ENCODE results near the gene CYP26B1.

The CYP26B1 gene

DNA sequence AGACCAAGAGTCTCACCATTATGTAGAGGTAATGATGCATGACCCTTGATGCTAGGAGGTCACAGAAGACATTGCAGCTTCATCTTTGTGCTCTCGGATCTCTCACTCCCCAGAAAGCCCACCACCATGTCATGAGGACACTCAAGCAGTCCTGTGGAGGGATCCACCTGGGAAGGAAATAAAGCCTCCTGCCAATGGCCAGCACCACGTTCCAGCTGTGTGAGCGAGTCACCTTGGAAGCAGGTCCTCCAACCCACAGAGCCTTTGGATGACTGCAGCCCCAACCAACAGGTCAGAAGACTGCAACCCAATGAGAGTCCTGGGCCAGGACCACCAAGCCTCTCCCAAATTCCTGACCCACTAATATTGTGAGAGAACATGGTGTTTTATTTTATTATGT is 38.4 kb downstream of the CYP26B1 start:
- no peaks in the 10 kb centered on the region for H3K4me1 Mint-ChIP-seq
- no peak for ATAC-seq (replicated peaks)
- peaks cover 3 to 6% of the 10 kb centered on the region in 2 donors for H3K9me3 Mint-ChIP-seq

DNA sequence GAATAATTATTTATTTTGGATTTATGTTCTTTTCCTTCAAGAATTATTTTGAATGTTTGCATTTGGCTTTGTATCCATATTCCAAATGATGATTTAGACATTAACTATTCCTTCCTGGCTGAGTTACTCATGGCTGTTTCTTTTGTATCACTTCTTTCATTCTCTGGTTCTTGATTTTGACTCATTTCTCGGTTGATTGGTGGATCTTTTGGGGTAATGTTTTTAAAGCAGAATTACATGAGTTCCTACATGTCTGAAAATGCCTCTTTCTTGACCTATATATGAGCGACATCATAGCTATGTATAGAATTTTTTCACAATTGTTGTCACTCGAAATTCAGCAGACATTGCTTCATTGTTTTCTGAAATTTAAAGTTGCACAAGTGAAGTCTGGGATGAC is 39.5 kb downstream of the CYP26B1 start:
- Mint-ChIP-seq H3K4me3 (no peak overlapping the region), H3K27ac (no peak overlapping the region), H3K9me3 (peaks cover 3 to 6% of the 10 kb centered on the region in 2 donors), H3K36me3 (no peaks in the 10 kb centered on the region), H3K27me3 (peaks cover 5 to 13% of the 10 kb centered on the region in 2 donors), H3K4me1 (no peaks in the 10 kb centered on the region)
- ATAC-seq (replicated peaks) (no peak), DNase-seq (no peak)

More for the DNA sequence above, 38.4 kb downstream of the CYP26B1 start:
- DNase-seq, result no peak
- no peak overlapping the region for H3K27ac Mint-ChIP-seq
- peaks cover 5 to 13% of the 10 kb centered on the region in 2 donors for H3K27me3 Mint-ChIP-seq
- H3K36me3 Mint-ChIP-seq, result no peaks in the 10 kb centered on the region
- H3K4me3 Mint-ChIP-seq, result no peak overlapping the region

DNA sequence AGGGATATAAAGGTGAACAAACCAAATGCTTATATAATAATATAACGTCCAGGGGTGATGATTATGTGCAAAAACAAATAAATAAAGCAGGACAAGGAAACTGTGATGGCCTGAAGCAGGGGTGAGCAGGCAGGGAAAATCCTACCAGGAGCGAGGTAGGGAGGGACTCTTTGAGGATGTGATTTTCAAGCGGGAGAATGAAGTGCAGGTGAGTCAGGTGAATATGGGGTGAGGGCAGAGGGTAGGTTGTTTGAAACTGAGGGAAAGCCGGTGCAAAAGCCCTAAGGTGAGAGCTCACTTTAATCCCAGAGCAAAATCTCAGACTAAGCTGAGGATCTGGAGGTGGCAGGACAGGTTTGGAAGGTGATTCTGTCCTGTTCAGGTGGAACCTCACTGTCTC is 40.7 kb downstream of the CYP26B1 start:
- no peak overlapping the region for H3K4me3 Mint-ChIP-seq
- peaks cover under 1 to 3% of the 10 kb centered on the region in 2 donors for H3K9me3 Mint-ChIP-seq

DNA sequence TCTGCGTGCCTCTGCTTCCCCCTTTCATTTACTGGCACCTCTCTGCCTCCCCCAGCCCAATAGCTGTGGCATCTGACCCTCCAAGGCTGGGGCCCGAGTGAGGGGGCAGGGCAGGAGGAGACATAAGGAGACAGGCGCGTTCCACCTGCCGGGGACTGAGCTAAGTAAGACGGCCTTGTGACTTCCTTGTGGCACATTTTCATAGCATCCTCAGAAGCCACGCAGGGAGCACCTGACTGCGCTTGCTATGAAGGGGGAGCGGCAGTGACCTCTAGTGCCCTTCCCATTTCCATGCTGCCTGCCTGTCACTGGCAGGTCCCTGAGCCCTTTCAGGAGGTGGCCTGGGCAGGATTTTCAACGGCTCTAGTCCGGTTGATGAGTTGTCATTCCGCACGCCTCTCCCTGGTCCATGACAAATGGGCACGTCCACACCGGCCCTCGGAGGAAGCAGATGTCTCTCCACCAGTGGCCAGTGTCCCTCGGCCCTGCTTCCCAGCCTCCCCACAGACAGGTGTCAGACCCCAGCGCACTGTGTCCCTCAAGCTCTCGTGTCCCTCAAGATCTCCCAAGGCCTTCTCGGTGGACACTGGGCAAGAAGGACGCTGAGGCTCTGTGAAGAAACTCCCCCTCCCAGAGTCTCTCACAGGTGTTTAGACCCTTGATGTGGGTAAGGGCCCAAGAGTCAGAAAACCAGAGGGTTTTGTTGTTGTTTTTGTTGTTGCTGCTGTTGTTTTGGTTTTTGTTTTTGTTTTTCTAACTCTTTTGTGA is 42.7 kb downstream of the CYP26B1 start:
- H3K4me1 Mint-ChIP-seq, result no peaks in the 10 kb centered on the region
- ATAC-seq (replicated peaks), result no peak
- no peaks in the 10 kb centered on the region for H3K36me3 Mint-ChIP-seq
- H3K9me3 Mint-ChIP-seq, result peaks cover 0 to 2% of the 10 kb centered on the region in 2 donors
- H3K27me3 Mint-ChIP-seq, result peaks cover 2 to 11% of the 10 kb centered on the region in 2 donors
- no peak overlapping the region for H3K4me3 Mint-ChIP-seq
- DNase-seq, result no peak
- H3K27ac Mint-ChIP-seq, result no peak overlapping the region

More for the DNA sequence above, 40.7 kb downstream of the CYP26B1 start:
- Mint-ChIP-seq H3K27ac (no peak overlapping the region), H3K36me3 (no peaks in the 10 kb centered on the region), H3K27me3 (peaks cover 5 to 13% of the 10 kb centered on the region in 2 donors), H3K4me1 (no peaks in the 10 kb centered on the region)
- no peak for ATAC-seq (replicated peaks)
- DNase-seq, result no peak

DNA sequence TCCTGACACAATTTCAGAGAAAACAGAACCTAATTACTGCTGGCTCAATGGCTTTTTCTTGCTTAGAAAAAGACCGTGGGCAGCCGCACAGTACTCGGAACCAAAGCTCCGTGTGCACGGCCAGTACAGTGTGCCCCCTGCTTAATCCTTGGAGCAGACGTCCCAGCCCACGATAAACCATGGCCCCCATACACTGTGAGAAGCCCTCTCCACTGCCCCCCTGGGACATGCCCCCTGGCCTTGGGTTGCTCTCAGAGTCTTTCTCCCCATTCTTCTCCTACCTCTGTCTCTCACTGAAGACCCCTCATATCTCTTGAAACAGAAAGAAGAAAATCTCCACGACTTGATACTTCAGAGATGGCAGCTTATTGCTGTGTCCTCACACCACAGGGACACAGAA is 44.0 kb downstream of the CYP26B1 start:
- no peak overlapping the region for H3K27ac Mint-ChIP-seq
- H3K27me3 Mint-ChIP-seq, result peaks cover 0 to 5% of the 10 kb centered on the region in 2 donors
- ATAC-seq (replicated peaks), result no peak

DNA sequence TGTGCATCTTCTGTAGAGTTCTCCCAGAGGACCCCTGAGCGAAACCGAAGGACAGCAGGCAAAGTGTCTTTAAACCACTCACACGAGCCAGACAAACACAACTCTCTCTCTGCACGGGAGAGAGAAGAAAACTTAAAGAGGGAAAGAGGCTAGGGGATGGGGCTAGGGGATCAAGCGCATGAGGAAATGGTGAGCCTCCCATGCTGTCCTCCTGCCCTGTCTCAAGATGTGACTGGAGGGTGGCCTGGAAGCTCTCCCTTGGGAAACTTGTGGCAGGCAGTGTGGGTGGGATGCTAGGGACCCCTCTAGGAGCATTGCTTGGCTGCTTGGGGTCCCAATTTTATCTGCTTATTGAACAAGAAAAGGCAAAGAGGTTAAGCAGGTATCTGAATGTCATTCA is 44.5 kb downstream of the CYP26B1 start:
- Mint-ChIP-seq H3K27me3 (peaks cover 0 to 5% of the 10 kb centered on the region in 2 donors), H3K4me3 (no peak overlapping the region), H3K4me1 (no peaks in the 10 kb centered on the region), H3K36me3 (no peaks in the 10 kb centered on the region), H3K27ac (no peak overlapping the region), H3K9me3 (peaks cover 0 to 2% of the 10 kb centered on the region in 2 donors)
- DNase-seq, result no peak
- ATAC-seq (replicated peaks), result no peak

More for the DNA sequence above, 44.0 kb downstream of the CYP26B1 start:
- no peaks in the 10 kb centered on the region for H3K36me3 Mint-ChIP-seq
- no peak overlapping the region for H3K4me3 Mint-ChIP-seq
- no peaks in the 10 kb centered on the region for H3K4me1 Mint-ChIP-seq
- peaks cover 0 to 2% of the 10 kb centered on the region in 2 donors for H3K9me3 Mint-ChIP-seq
- DNase-seq, result no peak

DNA sequence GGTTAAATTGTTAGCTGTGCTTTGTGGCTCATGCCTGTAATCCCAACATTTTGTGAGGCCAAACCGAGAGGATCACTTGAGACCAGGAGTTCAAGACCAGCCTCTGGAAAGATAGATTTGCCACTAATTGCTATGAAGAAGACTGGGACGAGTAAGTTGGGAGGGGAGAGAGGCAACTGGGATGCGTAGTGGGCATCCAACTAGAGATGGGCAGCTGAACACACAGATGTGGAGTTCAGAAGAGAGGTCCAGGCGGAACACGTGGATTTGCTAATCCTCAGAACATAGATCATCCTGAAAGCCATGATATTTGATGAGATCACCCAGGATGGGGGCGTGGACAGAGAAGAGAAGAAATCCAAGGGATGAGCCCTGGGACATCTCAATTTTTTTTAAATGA is 48.7 kb downstream of the CYP26B1 start:
- Mint-ChIP-seq H3K9me3 (peaks cover 0 to under 1% of the 10 kb centered on the region in 2 donors), H3K27ac (no peak overlapping the region), H3K27me3 (no peaks in the 10 kb centered on the region), H3K36me3 (no peaks in the 10 kb centered on the region), H3K4me3 (no peak overlapping the region), H3K4me1 (no peaks in the 10 kb centered on the region)
- ATAC-seq (replicated peaks) (no peak), DNase-seq (no peak)

DNA sequence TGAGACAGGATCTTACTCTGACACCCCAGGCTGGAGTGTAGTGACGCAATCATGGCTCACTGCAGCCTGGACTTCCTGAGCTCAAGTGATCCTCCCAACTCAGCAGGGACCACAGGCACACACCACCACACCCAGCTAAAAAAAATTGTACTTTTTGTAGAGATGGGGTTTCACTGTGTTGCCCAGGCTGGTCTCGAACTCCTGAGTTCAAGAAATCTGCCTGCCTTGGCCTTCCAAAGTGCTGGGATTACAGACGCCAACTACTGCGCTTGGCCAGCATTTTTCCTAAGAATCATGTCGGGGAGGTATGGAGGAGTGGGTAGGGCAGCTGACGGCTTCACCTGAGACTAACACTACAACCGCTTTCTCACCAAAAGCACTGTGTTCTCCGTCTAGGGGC is 50.4 kb downstream of the CYP26B1 start:
- Mint-ChIP-seq H3K4me3 (no peak overlapping the region), H3K27me3 (no peaks in the 10 kb centered on the region), H3K36me3 (no peaks in the 10 kb centered on the region), H3K9me3 (peaks cover 0 to 3% of the 10 kb centered on the region in 2 donors), H3K27ac (no peak overlapping the region), H3K4me1 (no peaks in the 10 kb centered on the region)
- no peak for ATAC-seq (replicated peaks)
- no peak for DNase-seq

DNA sequence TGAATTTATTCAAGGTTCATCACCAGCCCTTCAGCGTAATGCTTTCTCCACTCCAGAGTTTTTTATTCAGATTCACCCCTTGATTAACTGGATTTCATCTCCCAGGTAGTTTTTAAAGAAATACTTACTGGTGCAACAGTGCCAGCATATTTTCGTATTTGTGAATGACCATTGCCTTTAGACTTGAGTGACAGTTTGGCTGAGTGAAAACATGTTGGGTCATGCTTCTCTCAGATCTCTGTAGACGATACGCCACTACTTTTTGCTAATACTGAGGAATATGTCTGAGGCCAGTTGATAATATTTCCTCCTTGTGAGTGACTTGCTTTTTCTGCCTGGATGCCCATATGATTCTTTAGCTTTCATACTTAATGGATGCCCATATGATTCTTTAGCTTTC is 51.5 kb downstream of the CYP26B1 start:
- Mint-ChIP-seq H3K9me3 (peaks cover 0 to 3% of the 10 kb centered on the region in 2 donors), H3K4me1 (no peaks in the 10 kb centered on the region), H3K4me3 (no peak overlapping the region), H3K27me3 (no peaks in the 10 kb centered on the region), H3K36me3 (no peaks in the 10 kb centered on the region), H3K27ac (no peak overlapping the region)
- DNase-seq (no peak), ATAC-seq (replicated peaks) (no peak)

DNA sequence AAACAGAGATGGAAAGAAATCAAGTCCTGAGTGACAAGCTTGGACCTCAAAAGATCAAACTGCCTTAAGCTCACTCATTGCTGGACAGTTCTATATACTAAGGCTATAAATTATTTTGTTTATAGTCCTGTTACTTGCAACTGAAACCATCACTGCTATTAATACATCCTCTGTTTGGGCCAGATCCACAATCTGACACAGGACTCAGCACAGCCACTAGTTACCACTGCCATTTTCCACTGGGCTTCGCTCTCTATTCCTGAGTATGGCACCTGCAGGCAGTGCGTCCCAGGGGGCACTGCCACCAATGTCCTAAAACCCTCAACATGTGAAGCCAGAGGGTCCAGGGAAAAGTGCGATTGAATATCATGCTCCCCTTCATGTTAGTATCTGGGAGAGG is 52.3 kb downstream of the CYP26B1 start:
- peaks cover 0 to 3% of the 10 kb centered on the region in 2 donors for H3K9me3 Mint-ChIP-seq
- no peak overlapping the region for H3K27ac Mint-ChIP-seq
- no peak for ATAC-seq (replicated peaks)

DNA sequence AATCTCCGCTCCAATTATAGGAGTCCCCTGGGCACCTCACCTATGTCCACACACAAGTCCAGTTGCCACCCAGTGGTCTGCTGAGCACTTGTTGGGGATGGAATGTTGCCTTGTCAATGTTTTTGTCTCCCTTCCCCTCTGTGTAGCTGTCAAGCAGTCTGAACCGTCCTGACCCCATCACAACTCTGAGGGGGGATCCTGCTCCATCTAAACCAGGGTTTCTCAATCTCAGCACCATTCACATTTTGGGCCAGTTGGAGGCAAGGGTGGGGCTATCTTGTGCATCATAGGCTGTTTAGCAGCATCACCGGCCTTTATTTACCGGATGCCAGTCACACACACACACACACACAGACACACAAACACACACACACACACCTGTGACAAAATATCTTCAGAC is 53.0 kb downstream of the CYP26B1 start:
- no peaks in the 10 kb centered on the region for H3K4me1 Mint-ChIP-seq
- DNase-seq, result no peak
- H3K27me3 Mint-ChIP-seq, result no peaks in the 10 kb centered on the region
- peaks cover 0 to 3% of the 10 kb centered on the region in 2 donors for H3K9me3 Mint-ChIP-seq
- H3K36me3 Mint-ChIP-seq, result no peaks in the 10 kb centered on the region
- ATAC-seq (replicated peaks), result no peak
- no peak overlapping the region for H3K27ac Mint-ChIP-seq
- no peak overlapping the region for H3K4me3 Mint-ChIP-seq

More for the DNA sequence above, 52.3 kb downstream of the CYP26B1 start:
- H3K4me3 Mint-ChIP-seq, result no peak overlapping the region
- H3K4me1 Mint-ChIP-seq, result no peaks in the 10 kb centered on the region
- H3K36me3 Mint-ChIP-seq, result no peaks in the 10 kb centered on the region
- H3K27me3 Mint-ChIP-seq, result no peaks in the 10 kb centered on the region
- no peak for DNase-seq

DNA sequence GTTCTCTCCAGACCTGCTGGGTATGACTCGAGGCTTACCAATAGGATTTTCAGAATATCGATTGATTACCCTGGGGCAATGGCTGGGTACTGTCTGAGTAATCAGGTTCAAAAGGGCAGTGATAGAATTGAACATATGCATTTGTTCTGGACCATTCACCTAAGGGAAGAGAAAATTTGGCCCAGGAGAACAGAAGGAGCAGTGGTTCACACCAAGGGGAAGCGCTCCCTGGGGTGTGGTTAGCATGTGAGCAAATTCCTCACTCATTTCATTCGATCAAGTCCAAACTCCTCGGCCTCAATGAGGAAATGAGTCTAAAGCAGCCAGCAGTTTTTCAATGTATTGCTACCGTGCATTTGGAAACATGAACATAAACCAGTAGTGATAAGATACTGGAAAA is 55.6 kb downstream of the CYP26B1 start:
- Mint-ChIP-seq H3K4me3 (no peak overlapping the region), H3K27ac (no peak overlapping the region), H3K4me1 (no peaks in the 10 kb centered on the region), H3K9me3 (peaks cover 0 to 5% of the 10 kb centered on the region in 2 donors), H3K27me3 (no peaks in the 10 kb centered on the region), H3K36me3 (no peaks in the 10 kb centered on the region)
- DNase-seq (no peak), ATAC-seq (replicated peaks) (no peak)

DNA sequence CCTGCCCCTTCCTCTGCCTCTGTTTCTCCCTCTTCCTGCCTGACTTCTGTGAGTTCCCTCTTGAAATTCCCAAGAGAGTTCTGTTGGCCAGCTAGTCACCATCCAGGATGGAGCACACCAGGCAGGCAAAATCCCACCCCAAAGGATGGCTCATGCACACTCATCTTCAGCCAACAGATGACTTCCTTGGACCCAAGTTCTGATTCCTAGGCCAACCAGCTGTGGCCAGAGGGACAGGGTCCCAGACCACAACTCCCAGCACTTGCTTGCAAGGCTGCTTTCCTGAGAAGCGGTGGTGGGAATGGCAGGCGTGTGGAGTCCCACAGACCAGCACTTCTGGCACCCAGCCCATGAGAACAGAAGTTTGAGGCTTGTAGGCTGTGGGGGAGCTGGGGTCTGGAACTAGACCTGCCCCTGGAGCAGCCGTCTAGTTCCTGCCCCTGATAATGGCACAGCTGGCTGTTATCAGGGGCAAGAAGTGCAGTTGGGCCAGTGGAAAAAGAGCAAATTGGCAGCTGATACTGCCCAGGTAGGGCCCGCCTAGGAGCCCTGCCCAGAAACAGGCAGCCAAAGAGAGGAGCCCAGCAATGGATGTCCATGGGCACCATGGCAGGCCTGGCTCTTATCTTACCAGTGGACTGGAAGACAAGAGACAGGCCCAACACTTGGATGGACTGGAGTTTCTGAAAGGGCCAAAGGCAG is 56.7 kb downstream of the CYP26B1 start:
- Mint-ChIP-seq H3K36me3 (no peaks in the 10 kb centered on the region), H3K27ac (no peak overlapping the region), H3K9me3 (peaks cover 0 to 5% of the 10 kb centered on the region in 2 donors), H3K27me3 (no peaks in the 10 kb centered on the region), H3K4me3 (no peak overlapping the region), H3K4me1 (no peaks in the 10 kb centered on the region)
- no peak for DNase-seq
- ATAC-seq (replicated peaks), result no peak

DNA sequence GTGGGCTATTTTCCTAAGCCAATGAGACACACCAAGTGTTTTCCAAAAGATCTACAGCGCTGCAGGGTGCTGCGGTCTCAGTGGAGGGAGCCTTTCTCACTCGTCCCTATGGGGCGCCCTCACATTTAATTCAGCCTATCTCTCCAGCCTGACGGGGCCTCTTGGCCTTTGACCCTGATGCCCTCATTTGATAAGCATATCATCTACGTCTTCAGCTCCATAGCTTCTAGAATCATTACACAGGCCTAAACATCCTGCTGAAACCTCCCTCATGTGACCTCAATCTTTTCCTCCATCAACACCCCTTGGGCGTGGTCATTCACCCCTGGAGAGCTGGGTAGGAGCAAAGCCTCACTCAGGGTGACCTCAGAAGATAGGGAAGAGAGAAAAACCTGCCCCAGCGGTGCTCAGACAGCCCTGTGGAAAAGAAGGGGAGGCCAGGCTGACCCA is 57.4 kb downstream of the CYP26B1 start:
- ATAC-seq (replicated peaks) (no peak), DNase-seq (no peak)
- Mint-ChIP-seq H3K4me1 (no peaks in the 10 kb centered on the region), H3K4me3 (no peak overlapping the region), H3K27ac (no peak overlapping the region), H3K27me3 (no peaks in the 10 kb centered on the region), H3K9me3 (peaks cover 0 to 5% of the 10 kb centered on the region in 2 donors), H3K36me3 (no peaks in the 10 kb centered on the region)

DNA sequence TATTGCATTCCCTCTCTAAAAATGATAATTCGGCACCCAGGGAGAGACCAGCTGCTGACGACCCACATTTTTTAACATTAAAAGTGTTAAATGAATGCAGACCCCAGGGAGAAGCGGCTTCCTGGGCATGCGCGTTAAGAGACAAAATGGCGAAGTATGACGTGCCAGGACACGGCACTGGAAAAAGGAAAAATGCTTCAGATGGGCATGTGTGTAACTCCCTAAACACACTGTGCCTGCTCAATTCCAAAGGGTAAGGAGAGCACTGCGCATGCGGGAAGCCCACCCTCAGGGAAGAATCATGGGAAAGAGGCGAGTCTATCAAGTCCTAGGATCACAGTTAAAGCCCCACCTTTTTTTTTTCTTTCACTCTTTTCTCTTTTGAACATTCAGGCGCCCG is 58.1 kb downstream of the CYP26B1 start:
- H3K4me3 Mint-ChIP-seq, result no peak overlapping the region
- peaks cover 0 to 5% of the 10 kb centered on the region in 2 donors for H3K9me3 Mint-ChIP-seq
- ATAC-seq (replicated peaks) (no peak), DNase-seq (no peak)
- no peak overlapping the region for H3K27ac Mint-ChIP-seq
- no peaks in the 10 kb centered on the region for H3K27me3 Mint-ChIP-seq
- H3K4me1 Mint-ChIP-seq, result no peaks in the 10 kb centered on the region
- H3K36me3 Mint-ChIP-seq, result no peaks in the 10 kb centered on the region
